ENCODE results near the gene RNF26. TPM values are rescaled to one million over a fixed set of nuclear protein-coding genes. Genes with fewer than 3 reads are reported as not detected.

Gene RNF26
- total RNA-seq, 1 donor from 2014 or later: 14.0 TPM

DNA sequence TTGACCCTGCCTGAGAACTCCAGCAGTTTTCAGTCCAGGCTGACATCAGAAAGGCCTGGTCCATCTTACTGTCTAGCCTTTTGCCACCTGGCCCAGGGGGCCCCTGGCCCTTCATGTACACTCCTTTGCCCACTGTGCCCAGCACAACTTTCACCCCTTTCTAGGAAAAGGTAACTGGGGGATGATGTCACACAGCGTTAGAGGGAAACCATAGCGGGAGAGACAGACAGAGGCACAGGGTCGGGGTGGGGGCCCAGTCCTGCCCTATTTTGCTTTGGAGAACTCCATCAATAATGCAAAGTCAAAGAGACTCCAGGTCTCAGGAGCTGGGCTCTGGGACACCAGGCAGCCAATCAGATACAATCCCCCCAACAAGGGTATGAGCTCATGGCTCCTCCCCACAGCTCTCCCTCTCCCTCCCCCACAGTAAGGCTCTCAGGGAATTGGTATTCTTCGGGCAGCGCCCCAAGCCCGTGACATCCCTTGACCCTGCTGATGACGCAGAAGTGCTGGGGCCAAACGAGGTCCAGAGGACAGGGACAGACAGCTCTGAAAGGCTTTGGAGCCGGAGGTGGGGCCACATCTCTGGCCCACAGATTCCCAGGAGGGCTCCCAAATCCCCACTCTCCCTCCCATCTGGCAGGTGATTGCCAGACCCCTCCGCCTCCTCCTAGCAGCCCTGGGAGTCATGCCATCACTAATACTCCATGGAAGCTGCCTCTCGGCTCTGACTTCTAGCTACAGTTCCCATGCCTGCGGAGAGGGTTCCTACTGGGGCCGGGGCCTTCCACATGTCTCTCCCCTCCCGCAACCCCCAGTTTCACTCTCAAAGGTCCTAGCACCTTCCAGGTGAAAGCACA is 41.2 kb downstream of the RNF26 start:
- H3K27me3 ChIP-seq (ENCODE audit: low read depth): no peaks in the 10 kb centered on the region
- H3K36me3 ChIP-seq: no peaks in the 10 kb centered on the region
- H3K4me3 ChIP-seq: peak overlapping the region; percentile 71
- H3K9me3 ChIP-seq (replicated peaks): no peaks in the 10 kb centered on the region
- TF ChIP-seq, protein P1, sequence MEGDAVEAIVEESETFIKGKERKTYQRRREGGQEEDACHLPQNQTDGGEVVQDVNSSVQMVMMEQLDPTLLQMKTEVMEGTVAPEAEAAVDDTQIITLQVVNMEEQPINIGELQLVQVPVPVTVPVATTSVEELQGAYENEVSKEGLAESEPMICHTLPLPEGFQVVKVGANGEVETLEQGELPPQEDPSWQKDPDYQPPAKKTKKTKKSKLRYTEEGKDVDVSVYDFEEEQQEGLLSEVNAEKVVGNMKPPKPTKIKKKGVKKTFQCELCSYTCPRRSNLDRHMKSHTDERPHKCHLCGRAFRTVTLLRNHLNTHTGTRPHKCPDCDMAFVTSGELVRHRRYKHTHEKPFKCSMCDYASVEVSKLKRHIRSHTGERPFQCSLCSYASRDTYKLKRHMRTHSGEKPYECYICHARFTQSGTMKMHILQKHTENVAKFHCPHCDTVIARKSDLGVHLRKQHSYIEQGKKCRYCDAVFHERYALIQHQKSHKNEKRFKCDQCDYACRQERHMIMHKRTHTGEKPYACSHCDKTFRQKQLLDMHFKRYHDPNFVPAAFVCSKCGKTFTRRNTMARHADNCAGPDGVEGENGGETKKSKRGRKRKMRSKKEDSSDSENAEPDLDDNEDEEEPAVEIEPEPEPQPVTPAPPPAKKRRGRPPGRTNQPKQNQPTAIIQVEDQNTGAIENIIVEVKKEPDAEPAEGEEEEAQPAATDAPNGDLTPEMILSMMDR (IDR thresholded peaks at IDR 0.05; ENCODE audit: borderline replicate concordance): no peak
- intact Hi-C loops (cut with micrococcal nuclease): no loop called here
- DNase-seq: peak; percentile 85
- peaks cover 84% of the 10 kb centered on the region for H3K4me1 ChIP-seq
- peak overlapping the region; percentile 95 for H3K27ac ChIP-seq (replicated peaks)

DNA sequence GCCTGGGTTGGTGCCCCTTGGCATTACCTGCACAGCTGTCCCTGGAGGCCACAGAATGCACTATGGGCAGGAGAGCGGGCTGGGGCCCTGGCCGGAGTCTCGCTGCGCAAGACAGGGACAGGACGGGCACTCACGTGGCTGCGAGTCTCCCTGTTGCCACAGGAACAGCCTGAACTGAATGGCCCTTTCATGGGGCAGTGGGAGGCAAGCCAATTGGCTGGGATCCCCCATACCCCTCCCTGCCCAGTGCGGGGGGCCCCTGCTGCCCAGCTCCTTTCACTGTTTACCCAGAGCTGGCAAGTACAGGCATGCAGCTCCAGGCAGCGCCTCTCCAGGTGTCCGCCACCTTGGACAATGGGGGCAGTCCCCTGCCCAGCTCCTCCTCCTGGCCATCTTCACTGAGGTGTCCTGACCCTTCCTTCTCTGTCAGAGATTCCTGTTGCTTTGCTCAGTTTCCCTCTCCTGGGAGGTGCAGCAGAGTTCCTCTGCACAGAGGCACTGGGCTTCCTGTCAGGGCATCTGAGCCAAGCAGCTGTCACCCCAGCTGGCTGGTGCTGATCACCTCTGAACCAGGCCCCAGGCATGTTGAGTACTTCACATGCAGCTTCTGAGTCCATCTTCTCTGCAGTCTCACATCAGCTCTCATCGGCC is 42.0 kb downstream of the RNF26 start:
- peak; percentile 62 for DNase-seq
- H3K27me3 ChIP-seq (ENCODE audit: low read depth): no peaks in the 10 kb centered on the region
- intact Hi-C loops (cut with micrococcal nuclease): no loop called here
- H3K9me3 ChIP-seq (replicated peaks): no peaks in the 10 kb centered on the region
- H3K4me3 ChIP-seq: peak overlapping the region; percentile 71
- peak overlapping the region; percentile 95 for H3K27ac ChIP-seq (replicated peaks)
- peaks cover 84% of the 10 kb centered on the region for H3K4me1 ChIP-seq
- H3K36me3 ChIP-seq: no peaks in the 10 kb centered on the region
- TF ChIP-seq, protein P1 (IDR thresholded peaks at IDR 0.05; ENCODE audit: borderline replicate concordance): no peak

DNA sequence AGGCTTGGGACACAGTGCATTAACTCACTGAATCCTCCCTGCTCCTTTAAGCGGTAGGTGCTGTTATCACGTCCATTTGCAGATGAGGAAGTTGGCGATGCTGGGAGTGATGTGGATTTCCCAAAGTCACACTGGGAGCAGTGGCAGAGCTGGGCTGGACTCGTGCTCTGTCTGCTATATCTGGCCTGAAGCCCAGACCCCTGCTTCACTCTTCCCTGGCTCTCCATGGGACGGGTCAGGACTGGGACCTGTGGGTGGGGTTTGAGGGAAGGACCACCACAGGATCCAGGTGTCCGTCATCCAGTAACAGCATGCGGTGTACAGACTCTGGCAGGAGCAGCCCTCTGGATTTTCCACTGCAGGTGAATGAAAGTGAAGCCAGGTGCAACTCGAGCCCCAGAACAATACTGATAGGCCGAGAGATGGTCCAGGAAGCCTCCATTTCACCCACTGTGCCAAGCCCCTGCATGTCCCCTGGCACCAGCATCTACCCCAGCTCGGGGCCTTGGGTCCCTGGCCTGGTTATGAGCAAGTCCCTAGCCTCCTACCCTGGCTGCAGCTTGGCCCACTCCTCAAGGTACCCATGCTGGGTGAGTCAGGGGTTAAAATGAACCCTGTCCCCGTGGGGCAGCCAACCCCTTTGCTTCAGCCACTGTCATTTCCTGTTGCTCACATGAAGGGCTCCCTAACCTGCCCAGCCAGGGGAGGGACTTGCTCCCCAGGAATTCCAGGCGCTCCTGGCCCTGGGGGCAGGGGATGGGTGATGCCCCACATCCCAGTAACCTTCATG is 43.0 kb downstream of the RNF26 start:
- DNase-seq: no peak

DNA sequence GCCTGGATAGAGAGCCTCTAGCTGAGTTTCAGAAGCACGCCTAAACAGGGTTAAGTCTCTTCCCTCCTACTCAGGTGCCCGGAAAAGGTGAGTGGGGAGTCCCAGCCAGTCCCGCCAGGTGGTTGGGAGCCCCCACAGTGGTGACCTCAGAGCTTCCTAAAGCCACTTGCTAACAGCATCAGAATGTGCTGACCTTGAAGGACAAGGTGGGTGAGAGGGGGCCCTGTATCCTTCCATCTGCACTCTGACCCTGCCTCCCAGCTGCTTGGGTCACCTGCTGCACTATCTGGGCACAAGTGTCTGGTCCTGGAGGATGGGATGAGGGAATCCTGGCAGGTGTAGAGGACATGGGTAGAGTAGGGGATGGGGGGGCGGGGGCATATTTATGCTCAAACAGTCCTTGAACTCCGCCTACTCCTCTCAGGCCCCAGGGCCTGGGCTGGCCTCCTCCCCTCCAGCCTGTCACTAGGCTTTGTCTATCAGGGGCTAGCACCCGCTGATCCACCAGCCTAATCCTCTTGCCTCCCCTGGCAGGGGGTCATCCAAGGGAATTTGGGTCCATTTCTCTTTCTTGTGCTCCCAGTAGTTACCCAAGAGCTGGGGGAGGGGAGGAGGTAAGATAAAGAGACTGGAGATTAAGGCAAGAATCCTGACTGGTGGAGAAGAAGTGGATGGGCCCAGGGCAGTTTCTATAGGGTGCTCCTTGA is 43.8 kb downstream of the RNF26 start:
- H3K4me1 ChIP-seq: peaks cover 76% of the 10 kb centered on the region
- intact Hi-C loops (cut with micrococcal nuclease): no loop called here
- no peaks in the 10 kb centered on the region for H3K36me3 ChIP-seq
- no peaks in the 10 kb centered on the region for H3K9me3 ChIP-seq (replicated peaks)
- DNase-seq: no peak
- peak overlapping the region; percentile 71 for H3K4me3 ChIP-seq
- no peaks in the 10 kb centered on the region for H3K27me3 ChIP-seq (ENCODE audit: low read depth)
- H3K27ac ChIP-seq (replicated peaks): peak overlapping the region; percentile 95
- TF ChIP-seq, protein P1 (IDR thresholded peaks at IDR 0.05; ENCODE audit: borderline replicate concordance): no peak

More for the DNA sequence above, 43.0 kb downstream of the RNF26 start:
- no peaks in the 10 kb centered on the region for H3K27me3 ChIP-seq (ENCODE audit: low read depth)
- intact Hi-C loops (cut with micrococcal nuclease): no loop called here
- H3K9me3 ChIP-seq (replicated peaks): no peaks in the 10 kb centered on the region
- TF ChIP-seq, protein P1 (IDR thresholded peaks at IDR 0.05; ENCODE audit: borderline replicate concordance): no peak
- no peaks in the 10 kb centered on the region for H3K36me3 ChIP-seq
- peak overlapping the region; percentile 95 for H3K27ac ChIP-seq (replicated peaks)
- peak overlapping the region; percentile 71 for H3K4me3 ChIP-seq
- H3K4me1 ChIP-seq: peaks cover 81% of the 10 kb centered on the region
